HG03520 (cell line): Measurements from ENCODE around the gene CEP192.

Experiments used
- ATAC-seq: cut with Tn5 transposase; IDR thresholded peaks from one replicate; pipeline ENCODE4 v1.9.1; 2021; ENCODE audit warnings: mild to moderate bottlenecking, moderate library complexity; ENCODE audit not compliant: unreplicated experiment

The CEP192 gene

DNA sequence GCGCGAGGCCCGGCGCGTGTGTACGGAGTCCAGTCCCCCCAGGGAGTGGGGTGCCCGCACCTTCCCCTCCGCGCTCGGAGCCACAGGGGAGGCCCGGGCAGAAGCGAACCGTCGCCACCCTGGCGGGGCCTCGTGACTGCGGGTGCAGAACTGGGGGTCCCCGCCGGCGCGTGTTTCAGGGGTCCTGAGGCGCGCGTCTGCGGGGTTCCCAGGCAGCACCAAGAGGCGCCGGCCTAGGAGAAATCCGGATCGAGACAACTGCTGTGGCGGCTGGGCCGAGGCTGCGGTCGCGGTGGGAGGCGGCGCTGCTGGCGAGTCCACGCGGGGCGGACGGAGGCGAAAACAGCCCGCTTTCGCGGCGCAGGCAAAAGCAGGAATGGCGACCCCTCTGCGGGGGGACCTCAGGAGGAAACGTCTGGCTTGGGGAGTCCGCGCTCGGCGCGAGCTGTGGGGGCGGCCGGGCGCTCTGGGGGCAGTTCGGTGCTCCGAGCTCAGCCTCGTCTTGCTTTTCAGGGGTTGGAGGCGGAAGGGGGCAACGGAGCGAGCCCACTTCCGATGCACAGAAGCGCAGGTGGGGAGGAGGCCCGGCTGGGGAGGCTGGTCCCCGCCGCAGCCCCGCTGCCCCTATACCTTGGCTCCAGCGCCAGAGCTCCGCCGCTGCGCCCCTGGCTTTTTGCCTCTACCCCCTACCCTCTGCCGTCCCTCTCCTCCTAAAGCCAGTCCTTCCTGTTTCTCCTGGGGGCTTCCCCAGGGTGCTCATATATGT lies 145.9 kb downstream of the CEP192 start:
- no peak for ATAC-seq

DNA sequence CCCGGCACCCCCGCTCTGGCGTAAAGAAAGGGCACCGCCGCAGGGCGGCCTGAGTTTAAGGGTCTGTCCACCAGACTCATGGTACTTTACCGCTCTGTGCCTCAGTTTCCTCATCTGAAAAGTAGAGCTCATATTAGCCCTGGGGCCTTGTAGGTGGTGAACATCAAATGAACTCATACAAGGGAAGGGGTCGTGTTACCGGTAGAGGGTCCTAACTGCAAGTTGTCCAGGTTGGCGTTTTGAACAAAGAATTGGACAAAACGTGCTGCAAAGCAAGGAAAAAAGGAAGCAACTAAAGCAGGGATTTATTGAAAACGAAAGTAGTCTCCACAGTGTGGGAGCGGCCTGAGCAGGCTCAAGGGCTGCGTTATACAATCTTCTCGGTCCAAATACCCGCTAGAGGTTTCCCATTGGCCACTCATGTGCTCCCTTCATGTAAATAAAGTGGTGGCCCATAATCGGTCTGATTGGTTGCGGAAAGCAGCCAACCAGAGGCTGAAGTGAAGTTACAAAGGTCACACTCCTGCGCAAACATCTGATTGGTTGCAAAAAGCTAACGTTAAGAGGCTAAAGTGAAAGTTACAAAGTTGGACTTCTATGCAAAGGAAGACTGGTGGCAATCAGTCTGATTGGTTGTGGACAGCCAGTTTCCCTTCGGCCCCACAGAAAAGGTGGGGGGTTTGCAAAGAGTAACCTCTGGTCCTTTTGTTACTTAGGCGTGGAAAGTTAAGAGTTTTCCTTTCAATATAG lies 146.7 kb downstream of the CEP192 start:
- ATAC-seq, result no peak

DNA sequence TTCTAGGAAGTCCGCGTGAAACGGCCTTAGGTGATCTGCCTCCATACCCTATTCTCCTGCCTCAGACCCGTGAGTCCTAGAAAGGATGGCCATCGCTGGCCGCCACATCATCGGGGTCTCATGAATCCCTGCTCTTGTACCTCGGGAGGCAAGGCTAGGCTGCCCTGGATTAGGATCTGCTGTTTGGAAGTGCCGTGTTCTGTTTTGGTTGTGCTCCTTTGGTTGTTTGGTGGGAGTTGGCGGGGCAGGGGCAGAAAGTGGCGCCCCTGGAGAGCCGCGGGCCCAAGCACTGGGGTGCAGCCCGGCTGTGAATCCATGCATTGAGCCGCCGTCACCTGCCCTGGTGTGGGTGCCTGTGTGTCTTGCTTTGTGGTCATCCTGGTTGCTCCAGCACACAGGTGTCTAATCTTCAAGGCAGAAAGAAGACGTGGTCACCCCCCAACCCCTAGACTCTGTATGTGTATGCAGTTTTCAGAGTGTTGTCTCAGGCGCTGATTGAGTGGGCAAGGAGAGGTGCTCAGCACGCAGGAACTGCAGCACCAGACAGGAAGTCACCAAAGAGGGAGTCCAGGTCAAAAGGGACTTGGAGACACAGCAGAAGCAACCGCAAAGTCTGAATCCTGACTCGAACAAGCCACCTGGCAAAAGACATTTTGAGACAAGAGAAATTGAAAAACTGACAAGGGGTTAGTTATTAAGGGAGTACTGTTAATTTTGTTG lies 147.4 kb downstream of the CEP192 start:
- ATAC-seq, result no peak

DNA sequence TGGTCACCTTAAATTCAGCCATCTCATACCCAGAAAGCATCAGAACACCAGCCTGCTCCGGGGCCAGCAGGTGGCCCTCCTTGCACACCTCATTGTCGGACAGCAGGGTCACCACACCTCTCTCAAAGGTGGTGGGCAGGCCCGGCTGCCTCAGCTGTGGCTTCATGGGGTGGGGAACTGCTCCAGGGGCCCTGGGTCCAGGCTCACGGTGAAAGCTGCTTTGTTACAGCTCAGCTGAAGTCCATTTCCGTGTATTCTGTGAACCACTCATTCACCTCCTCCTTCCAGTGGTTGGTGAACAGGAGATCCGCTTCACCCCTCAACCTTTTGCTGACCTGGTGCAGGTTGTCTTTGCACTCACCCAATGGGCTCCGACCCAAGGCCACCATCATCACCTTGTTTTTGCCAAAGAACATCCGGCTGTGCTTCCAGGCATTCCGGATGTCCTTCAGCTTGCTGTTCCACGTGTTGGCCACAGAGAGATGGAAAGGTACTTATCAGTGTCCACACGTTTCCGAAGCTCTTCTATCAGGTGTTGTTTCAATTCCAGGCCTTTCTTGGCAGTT lies 148.8 kb downstream of the CEP192 start:
- no peak for ATAC-seq

GRCh38 chr18:13141209-13141608 lies 150.0 kb downstream of the CEP192 start:
- no peak for ATAC-seq

DNA sequence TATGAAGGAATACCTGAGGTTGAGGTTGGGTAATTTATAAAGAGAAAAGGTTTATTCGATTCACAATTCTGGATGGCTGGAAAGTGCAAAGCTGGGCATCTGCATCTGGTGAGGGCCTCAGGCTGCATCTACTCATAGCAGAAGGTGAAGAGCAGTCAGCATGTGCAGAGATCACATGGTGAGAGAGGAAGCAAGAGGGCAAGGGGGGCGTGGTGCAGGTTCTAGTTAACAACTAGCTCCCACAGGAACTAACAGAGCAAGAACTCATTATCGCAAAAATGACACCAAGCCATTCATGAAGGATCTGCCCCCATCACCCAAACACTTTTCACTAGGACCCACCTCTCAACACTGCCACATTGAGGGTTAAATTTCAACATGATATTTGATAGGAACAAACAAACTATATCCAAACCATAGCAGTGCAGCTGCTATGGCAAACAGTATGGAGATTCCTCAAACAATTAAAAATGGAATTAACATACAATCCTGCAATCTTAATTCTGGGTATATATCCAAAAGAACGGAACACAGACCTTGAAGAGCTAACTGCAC lies 154.6 kb downstream of the CEP192 start:
- ATAC-seq, result no peak

- no peak for ATAC-seq
Measured at GRCh38 chr18:13147130-13147529, 156.0 kb downstream of the CEP192 start.

- no peak for ATAC-seq
Measured at GRCh38 chr18:13151656-13152055, 160.5 kb downstream of the CEP192 start.

DNA sequence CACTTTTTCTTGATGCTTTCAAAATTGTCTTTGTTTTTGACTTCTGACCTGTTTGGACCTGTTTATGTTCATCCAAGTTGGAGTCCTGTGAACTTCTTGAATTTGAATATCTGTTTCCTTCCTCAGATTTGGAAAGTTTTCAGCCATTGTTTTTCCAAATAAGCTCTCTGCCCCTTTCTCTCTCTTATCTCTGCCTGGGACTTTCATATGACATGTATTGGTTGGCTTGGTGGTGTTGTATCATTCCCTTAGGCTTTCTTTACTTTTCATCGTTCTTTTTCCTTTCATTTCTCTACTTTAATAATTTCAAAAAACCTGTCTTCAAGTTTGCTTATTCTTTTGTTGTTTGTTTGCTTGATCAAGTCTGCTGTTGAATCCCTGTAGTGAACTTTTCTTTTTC lies 167.3 kb downstream of the CEP192 start:
- ATAC-seq, result no peak

DNA sequence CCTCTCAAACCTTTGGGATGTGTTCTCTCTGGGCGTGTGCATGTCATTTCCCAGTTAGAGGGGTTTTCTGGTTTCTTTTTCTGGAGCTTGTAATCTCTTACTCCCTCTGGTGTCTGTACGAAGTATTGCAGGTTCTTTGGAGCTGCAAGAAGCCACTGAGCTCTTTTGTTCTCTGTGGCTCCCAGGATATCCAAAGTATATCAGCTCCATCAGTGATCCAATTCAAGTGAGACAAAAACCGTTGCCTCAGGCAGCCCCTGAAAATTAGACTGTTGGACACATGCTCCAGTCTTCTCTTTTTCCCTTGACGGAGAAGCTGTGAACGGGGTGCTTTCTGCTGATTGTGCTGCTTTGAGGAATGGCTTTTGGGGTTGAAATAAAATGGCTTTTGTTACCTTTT lies 168.4 kb downstream of the CEP192 start:
- ATAC-seq, result no peak

GRCh38 chr18:13161276-13161899 lies 170.2 kb downstream of the CEP192 start:
- ATAC-seq, result no peak

- no peak for ATAC-seq
Measured at GRCh38 chr18:13163167-13163927, 172.2 kb downstream of the CEP192 start.

DNA sequence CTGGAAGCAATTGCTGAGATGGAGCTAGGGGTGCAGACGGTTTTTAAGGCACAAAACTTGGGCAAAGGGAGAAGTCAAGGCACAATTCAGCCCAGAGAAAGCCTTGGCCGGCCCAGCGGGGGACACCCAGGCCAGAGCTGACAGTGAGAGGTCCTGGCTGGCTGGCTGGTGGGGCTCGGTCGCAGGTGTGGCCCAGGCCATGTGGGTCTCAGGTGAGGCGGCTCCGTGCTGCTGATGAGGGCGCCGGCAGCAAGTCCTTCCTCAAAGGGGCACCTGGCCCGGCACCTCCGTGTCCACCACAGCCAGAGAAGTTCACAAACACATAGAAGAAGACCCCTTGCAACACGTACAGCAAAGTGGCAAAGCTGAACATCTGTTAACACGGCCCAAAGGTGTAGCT lies 173.2 kb downstream of the CEP192 start:
- ATAC-seq, result no peak

- no peak for ATAC-seq
Measured at GRCh38 chr18:13165636-13166423, 174.7 kb downstream of the CEP192 start.

DNA sequence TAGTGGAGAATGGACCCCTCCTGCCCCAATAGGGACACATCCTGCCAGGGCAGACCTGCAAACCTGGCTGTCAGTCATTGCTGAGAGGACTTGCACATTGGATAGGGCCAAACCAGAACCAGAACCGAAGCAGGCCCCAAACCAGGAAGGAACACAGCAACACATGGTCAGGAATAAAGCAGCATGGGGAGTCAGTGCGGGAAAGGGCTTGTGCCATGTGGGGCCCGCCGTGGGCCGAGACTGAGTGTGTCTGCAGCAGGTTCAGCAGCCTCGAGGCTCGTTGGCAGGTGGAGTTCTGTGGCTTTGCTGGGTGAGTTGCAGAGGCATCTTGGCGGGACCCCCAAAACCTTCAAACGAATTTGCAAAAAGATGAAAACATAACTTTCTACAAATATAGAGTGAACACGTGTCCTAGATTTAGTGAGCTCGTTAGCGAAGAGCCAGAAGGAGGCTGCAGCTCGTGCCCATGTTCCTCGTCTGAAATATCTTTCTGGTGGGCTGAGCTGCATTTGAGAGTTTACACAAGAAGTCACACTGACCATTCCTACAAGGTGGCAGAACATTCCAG lies 182.5 kb downstream of the CEP192 start:
- no peak for ATAC-seq
